Kidney capillary endothelial cell (primary cell): Measurements from ENCODE around the gene LCE3C.
"Not testable (repeated sequence)": the region's sequence is repeated elsewhere in the genome, so short reads cannot be mapped to it uniquely, and the experiment has no call there.

Experiments used
- DNase-seq: peaks from one replicate; pipeline ENCODE4 v3.0.0-alpha.2; 2018; ENCODE audit warnings: low spot score

Gene LCE3C, protein sequence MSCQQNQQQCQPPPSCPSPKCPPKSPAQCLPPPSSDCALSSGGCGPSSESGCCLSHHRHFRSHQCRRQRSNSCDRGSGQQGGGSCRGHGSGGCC

DNA sequence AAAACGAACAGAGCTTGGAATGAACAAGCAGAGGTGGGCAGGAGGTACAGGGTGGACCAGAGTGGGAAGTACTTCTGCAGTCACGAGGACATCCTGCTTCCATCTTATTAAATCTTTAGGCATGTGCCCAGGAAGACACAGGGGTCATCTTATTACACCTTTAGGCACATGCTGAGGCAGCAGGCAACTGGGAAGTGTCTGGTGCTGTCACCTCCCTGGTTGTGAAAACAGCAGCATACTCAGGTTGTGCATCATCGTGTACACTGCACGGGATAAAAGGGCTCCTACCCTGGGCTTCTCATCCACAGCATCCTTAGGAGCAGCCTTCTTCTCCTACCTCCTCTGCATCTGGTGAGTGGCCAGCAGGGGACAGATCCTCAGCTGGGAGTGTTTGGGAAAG lies at the start of gene LCE3C:
LCE3C (plus strand) TSS at position 301 of the 400 bp plus-strand sequence. CDS start 498 bp downstream, outside the sequence.
- DNase-seq: no peak

DNA sequence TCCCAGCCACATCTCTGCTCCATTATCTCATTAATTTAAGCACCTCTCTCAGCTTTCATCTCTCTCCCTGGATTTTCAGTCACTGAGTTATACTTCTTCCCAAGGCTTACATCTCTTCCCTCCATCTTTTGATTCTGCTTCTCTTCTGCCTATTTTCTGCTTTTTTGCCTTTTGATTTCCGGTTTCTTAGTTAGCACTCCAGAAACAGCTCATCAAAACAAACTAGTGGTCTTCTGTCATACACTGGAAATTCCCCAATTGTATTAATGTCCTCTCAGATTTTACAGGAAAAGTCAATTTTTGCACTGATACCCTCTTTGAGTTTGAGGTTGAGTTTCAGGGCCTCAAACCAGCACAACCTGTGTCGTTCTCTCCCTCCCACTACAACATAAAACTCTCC lies 34.9 kb upstream of the LCE3C start:
- DNase-seq: no peak

DNA sequence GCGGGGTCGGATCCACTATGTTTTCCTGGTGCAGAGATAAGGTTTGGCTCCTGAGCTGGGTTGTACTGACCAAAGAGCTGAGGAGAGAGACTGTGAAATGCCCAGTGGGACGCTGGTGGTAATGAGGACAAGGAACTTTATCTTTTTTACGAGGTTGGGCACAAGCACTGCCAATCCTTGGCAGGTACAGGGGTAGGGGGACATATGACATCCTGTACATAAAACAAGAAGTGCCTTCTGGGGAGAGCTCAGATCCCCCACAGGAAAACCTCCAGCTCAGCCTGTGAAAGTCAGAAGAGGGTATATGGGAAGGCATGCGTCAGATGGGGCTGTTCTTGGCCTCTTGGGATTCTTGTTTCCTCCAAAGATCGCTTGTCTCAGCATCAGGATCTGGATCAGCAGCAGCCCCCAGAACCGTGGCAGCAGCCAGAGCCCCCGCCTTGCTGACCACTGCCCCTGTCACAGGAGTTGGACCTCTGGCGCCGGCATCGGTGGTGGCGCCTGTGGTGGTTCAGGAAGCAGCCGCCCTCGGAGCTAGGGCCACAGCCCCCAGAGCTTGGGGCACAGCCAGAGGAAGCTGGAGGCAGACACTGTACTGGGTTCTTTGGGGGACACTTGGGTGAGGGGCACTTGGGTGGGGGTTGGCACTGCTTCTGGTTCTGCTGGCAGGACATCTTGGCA lies 34.4 kb upstream of the LCE3C start:
- DNase-seq: no peak

DNA sequence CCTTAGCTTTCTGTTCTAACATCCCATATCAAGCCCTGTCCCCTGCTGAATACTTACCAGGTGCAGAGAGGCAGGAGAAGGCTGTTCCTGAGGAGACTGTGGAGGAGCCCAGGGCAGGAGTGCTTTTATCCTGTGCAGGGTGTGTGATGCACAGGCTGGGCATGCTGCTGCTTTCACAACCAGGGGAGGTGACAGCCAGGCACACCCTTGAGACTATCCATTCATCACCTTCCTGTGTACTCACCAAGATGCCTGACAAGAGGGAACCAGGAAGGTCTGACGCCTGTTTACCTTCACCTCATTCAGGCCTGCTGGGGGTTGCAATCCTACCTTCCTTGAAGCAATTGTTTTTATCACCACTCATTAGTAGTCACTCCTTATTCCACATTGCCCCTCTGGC lies 33.4 kb upstream of the LCE3C start, which contains the start of gene LCE3E:
LCE3E (minus strand) TSS at position 100 of the 400 bp plus-strand sequence. CDS start 572 bp downstream, outside the sequence.
- DNase-seq: no peak

DNA sequence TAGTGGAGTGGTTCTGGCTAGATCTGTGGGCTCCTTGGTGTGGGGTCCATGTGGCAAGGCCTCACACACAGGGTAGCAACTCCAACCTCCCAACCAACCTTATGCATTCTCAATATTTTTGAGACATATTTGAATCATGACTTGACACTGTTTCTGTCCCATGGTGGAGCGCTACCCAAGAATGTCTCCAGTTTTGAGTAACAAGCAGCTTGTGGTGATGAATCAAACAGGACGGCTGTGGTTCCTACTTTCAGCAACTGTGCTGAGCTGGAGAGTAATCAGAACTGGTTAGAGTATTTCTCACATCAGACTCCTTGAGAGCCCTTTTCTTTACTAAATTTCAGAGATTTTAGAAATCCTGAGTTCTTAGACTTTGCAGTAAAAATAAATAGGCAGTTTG lies 22.9 kb upstream of the LCE3C start:
- DNase-seq: no peak

DNA sequence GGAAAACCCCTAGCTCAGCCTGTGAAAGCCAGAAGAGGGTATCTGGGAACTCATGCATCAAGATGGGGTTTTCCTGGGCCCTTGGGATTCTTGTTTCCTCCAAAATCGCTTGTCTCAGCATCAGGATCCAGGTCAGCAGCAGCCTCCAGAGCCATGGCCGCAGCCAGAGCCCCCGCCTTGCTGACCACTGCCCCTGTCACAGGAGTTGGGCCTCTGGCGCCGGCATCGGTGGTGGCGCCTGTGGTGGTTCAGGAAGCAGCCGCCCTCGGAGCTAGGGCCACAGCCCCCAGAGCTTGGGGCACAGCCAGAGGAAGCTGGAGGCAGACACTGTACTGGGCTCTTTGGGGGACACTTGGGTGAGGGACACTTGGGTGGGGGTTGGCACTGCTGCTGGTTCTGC lies 20.5 kb upstream of the LCE3C start:
- not testable (repeated sequence) for DNase-seq

DNA sequence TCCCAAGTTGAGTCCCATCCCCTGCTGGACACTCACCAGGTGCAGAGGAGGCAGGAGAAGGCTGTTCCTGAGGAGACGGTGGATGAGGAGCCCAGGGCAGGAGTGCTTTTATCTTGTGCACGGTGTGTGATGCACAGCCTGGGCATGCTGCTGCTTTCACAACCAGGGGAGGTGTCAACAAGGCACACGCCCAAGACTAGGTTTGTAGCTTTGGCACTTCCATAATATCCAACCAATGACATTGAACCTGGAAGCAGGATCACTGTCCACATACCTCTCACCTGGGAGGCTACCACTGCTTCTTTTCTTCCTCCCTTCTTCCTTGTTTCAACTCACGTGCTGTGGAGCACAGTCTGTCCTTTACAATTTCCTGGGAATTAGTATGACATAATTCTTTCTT lies 19.6 kb upstream of the LCE3C start, which contains the start of gene LCE3D:
LCE3D (minus strand) TSS at position 84 of the 400 bp plus-strand sequence. CDS start 580 bp downstream, outside the sequence.
- DNase-seq: no peak

DNA sequence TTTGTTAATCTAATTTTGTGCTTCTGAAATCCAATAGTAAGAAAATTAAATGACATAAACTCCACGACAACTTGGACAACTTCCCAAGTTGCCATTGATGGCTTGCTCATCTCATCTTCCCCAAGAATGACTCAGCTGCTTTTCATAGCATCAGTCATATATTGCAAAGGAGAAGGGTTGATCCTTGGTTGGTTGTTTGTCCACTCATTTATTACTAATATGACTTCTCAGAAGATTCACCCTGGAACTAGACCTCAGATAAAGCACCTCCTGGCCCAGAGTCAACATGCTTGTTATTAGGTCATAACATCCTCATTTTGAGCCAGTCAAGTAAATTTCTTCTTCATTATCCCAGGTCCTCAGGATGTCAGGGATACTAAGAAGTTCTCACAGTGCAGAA lies 17.4 kb upstream of the LCE3C start:
- no peak for DNase-seq

DNA sequence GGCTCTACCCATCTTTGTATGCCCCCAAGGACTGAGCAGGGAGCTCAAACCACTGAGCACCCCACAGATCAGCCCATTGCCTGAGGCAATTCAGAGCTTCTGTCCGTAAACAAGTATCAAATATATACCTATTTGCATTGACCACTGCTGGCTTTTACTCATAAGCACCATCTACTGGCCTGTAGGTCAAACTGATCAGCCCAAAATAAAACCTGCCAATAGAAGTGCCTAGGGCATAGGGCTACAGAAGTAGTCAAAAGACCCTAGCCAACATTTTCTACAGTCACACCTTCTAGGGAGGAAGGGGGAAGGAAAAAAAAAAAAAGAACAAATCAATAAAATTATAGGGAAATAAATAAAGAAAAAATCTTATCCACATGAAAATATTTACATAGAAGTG lies 14.4 kb upstream of the LCE3C start:
- DNase-seq: no peak

DNA sequence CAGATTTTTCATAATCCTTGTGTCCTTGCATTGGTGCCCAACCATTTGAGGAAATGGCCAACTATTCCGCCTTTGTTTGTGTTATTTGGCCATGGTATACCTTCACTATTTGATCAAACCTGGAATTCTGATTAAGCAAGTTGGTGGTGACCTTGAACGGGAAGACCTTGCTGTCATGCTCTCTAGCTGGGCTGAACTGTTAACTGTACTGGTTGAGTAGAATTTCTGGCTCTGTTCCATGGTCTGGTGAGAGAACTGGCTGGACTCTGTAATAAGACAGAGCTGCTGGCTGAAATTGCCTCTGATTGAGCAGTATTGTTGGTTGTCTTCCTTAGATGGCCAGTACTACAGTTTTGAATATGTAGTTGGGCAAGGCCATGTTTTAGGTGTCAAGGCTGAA lies 3.0 kb upstream of the LCE3C start:
- DNase-seq: no peak

DNA sequence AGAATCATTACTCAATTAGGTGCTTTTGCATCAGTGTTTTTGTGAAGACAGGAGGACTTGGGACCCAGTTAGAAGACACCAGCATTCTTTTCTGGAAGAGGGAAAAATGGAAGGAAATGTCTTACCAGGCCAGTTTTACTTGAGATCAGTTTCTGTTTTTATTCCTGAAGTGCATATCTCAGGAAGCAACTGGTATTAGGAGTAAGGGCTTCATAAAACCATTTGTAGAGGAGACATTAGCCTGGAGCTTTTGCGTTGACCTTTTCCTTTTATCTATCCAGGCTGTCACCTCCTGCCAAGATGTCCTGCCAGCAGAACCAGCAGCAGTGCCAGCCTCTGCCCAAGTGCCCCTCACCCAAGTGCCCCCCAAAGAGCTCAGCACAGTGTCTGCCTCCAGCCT lies 13.5 kb downstream of the LCE3C start, which contains the start of gene LCE3B:
LCE3B (plus strand) TSS at position 301 of the 400 bp plus-strand sequence; CDS start at position 301, 0 bp downstream.
- DNase-seq: no peak

DNA sequence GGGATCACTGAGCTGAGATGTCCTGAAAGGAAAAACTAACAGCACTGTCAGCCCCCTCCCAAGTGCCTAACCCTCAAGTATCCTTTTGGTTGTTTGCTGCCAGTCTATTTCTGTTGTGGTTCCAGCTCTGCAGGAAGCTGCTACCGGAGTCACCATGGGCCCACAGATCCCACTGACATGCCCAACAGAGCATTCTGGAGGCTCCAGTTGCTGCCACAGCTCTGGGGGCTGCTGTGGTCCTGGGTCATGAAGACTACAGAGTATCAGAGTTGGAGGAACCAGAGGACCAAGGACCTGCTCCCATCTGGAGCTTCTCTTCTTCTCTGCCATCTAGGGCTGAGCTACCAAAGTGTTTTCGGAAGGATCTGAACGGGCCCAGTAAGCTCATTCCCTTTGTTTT lies 22.0 kb downstream of the LCE3C start:
- DNase-seq: no peak

DNA sequence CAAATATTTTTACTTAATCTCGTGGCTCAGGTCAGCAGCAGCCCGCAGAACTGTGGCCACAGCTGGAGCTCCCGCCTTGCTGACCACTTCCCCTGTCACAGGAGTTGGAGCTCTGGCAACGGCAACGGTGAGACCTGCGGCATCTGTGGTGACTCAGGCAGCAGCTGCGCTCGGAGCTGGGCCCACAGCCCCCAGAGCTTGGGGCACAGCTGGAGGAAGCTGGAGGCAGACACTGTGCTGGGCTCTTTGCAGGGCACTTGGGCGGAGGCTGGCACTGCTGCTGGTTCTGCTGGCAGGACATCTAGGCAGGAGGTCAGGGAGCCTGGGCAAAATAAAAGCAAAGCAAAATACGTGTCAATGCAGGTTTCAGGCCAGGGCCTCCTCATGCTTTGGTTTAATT lies 22.8 kb downstream of the LCE3C start, which contains the start of gene LCE3A:
LCE3A (minus strand) TSS at position 301 of the 400 bp plus-strand sequence; CDS start at position 301, 0 bp downstream.
- no peak for DNase-seq

DNA sequence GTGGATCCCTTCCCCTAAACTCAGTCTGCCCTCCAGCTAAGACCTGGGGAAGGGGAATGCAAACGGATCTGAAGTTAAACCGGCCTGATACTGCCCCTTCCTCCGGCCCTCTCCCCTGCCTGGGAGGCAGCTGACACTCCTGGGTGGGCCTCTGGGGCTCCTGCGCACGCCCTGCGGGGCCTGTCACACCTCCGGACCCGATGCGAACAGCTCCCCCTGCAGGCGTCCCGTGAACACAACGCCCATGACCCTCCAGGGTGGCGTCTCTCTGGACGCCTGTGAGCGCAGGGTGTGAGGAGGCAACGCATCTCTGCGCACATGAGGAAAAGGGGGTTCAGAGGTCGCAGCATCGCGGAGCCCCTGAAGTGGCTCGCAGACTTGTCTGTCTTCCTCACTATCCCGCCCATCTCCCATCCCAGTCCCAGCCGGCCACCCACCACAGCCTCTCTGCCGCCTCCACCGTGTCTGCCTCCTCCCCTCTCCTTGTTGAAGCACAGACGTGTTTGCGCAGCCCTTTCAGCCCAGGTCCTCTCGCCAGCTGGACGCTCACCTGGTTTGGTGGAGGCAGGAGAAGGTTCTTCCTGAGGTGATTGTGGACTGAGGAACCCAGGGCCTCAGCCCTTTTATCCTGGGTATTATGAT lies 23.3 kb downstream of the LCE3C start:
- DNase-seq: no peak

DNA sequence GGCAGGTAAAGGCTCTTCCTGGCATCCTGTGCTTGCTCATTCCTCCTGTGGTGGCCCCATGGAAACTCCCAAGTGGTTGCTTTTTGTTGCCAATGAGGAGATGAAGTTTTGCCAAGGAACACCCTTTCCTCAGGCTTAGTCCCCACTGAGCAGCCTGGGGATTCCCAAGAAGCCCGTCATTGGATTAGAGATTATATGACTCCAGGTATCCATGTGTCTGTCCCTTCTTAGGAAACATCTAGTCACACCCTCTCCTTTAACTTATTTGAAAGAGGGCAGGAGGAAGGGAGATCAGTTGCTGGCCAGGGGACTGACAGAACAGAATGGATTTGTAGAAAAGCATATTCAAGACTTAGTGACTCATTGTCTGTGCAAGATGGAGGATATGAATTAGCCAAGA lies 26.7 kb downstream of the LCE3C start:
- no peak for DNase-seq

DNA sequence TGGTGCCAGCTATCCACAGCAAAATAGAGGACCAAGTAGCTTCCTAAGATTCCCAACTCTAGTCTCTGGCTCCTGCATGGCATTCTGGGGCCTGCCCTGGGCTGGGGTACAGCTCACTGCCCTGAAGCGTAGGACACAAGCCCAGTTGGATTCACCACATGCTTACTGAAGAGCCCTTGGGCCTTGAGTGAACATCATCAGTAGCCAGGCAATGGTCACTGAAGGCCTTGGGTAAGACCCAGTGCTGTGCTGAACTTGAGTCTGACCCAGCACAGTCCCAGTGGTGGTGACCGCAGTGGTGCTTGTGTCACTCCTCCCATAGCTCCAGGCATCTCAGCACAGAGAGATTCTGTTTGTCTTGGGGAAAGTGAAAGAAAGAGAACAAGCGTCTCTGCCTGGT lies 30.6 kb downstream of the LCE3C start:
- no peak for DNase-seq

DNA sequence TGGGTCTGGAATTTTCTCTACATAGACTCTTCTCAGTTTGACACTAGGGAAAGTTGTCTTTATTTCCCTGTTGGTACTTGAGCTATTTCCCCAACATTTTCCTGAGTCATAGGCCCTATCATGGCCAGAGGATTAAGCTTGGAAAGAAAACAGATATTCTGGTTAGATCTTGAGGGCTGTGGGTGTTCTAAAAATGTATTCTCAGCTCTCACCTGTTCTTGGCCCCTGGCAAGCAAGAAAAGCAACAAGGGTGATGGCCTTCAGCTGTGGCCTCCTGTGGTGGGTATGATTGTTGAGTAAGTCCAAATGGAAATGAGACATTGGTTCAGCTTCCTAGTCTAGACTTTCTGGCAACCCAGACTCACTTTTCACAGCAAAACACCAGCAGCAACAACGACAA lies 40.3 kb downstream of the LCE3C start:
- DNase-seq: no peak

DNA sequence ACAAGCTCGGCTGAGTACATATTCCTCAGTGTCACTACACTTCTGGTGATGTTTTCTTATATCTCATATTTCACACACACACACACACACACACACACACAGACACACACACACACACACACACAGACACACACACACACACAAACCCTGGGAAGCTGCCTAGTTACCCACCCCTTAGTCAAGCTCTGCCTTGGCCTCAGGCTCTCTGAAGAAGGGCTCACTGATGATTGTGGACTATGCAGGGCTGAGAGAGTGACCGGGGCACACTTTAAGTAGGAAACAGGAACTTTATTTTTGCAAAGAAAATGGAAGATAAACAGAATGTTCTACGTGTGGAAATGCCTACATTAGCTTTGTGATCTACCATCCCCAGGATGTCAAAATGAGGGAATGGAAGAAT lies 43.9 kb downstream of the LCE3C start:
- no peak for DNase-seq

DNA sequence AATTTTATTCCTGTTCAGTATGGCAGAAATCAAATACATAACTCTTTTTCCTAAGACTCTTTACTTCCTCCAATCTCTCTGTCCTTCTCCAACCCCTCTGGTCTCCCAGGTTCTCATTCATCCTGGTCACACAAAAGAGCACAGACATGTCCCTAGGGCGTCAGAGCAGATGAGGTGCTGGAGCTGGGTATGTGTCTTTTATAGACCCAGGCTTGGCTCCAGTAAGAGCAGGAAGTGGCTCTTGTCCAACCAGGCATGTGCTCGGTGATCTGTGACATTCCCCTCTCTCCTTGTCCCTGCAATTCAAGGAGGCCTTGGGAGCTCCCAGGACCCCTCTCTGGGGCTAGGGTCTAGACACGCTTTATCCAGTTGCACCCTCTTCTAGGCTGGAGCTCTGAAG lies 45.1 kb downstream of the LCE3C start:
- no peak for DNase-seq

DNA sequence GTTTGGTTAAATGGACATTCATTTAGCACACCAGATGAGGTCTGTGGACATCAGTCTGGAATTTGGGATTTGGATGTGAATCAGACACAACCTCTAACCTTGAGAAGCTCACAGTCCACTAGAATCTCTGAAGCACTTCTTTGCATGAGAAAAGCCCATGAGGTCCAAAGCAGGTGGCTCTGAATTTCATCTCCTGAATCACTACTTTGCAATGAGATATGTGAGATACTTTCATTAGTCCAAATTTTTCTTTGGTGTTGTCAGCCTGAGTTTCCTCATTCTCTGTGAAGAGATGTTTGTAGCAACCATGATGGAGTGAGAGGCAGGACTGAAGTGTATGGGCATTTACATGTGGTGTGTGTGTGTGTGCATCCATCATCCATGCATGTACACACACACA lies 46.6 kb downstream of the LCE3C start:
- DNase-seq: no peak
